T-helper 2 cell (primary cell): ENCODE data around the gene MYO9B.
"Not testable (repeated sequence)": the region's sequence is repeated elsewhere in the genome, so short reads cannot be mapped to it uniquely, and the experiment has no call there.

Source experiments
- DNase-seq, 5 experiments: peaks; one replicate each; pipeline versions ENCODE4 v3.0.0 to v3.0.0-alpha.2; 2012 to 2022

The MYO9B gene

DNA sequence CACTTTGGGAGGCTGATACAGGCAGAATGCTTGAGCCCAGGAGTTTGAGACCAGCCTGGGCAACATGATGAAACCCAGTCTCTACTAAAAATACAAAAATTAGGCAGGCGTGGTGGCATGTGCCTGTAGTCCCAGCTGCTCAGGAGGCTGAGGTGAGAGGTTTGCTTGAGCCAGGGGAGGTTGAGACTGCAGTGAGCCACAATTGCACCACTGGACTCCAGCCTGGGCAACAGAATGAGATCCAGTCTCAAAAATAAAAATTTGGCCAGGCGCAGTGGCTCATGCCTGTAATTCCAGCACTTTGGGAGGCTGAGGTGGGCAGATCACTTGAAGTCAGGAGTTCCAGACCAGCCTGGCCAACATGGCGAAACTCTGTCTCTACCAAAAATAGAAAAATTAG, 19.1 kb downstream of the MYO9B start:
- DNase-seq = not testable (repeated sequence)

DNA sequence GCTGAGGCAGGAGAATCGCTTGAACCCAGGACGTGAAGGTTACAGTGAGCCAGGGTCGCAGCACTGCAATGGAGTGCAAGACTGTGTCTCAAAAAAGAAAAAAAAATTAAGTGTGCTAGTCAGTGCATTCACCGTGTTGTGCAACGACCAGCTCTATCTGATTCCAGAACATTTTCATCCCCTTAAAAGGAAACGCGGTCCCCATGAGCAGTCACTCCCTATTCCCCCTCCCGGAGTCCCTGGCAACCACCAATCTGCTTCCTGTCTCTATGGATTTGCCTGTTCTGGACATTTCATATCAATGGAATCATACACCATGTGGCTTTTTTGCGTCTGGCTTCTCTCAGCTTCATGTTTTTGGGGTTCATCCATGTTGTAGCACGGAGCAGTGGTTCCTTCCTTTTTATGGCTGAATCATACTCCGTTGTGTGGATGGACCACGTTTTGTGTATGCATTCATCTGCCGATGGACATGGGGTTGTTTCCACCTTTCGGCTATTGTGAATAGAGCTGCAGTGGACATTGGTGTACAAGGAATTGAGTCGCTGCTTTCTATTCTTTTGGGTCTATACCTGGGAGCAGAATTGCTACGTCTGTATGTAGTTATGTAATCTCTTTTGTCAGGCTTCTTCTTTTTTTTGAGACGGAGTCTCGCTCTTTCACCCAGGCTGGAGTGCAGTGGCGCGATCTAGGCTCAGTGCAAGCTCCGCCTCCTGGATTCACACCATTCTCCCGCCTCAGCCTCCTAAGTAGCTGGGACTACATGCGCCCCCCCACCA, 19.8 kb downstream of the MYO9B start:
- DNase-seq = no peak

DNA sequence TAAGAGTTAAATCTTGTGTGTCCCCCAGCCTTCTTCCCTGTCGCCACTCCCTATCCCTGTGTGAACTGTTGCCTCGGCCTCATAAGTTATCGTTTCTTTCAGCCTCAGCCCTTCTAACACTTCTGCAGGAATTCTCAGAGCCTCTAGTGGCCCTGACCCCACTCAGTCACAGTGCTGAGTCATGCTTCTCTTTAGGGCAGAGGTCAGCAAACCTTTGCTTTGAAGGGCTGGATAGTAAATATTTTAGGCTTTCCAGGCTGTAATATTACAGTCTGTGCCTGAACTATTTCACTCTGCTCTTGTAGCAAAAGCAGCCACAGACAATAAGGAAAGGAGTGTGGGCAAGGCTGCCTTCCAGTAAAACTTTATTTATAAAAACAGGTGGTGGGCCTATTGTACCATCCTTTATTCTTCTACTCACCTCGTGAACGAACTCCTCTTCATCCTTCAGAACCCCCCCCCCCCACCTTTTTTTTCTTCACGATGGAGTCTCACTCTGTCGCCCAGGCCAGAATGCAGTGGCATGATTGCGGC, 22.1 kb downstream of the MYO9B start:
- DNase-seq = no peak

DNA sequence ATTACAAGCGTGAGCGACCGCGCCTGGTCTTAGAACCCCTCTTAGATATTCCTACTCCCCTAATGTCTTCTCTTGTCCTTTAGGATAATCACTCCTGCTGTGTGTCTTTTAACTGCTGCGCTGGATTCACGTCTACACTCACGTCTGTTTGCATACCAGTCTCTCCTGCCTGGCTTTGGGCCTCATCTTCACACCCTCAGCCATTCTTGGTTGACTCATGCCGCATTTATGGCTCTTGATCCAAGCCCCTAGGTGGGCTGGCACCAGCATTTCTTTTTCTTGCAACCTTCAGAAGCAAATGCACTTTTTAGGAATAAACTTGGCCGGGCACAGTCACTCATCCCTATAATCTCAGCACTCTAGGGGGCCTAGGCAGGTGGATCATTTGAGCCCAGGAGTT, 22.7 kb downstream of the MYO9B start:
- no peak for DNase-seq

DNA sequence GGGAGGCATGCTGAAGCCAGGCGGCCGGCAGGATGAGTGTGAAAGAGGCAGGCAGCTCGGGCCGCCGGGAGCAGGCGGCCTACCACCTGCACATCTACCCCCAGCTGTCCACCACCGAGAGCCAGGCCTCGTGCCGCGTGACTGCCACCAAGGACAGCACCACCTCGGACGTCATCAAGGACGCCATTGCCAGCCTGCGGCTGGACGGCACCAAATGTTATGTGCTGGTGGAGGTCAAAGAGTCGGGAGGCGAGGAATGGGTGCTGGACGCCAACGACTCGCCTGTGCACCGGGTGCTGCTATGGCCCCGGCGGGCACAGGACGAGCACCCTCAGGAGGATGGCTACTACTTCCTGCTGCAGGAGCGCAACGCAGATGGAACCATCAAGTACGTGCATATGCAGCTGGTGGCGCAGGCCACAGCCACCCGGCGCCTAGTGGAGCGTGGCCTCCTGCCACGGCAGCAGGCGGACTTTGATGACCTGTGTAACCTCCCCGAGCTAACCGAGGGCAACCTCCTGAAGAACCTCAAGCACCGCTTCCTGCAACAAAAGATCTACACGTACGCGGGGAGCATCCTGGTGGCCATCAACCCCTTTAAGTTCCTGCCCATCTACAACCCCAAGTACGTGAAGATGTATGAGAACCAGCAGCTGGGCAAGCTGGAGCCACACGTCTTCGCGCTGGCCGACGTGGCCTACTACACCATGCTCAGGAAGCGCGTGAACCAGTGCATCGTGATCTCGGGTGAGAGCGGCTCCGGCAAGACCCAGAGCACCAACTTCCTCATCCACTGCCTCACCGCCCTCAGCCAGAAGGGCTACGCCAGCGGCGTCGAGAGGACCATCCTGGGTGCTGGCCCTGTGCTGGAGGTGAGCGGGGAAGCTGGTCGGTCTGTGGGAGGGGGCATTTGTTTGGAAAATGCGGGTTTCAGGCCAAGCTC, 26.4 kb downstream of the MYO9B start:
- no peak for DNase-seq

DNA sequence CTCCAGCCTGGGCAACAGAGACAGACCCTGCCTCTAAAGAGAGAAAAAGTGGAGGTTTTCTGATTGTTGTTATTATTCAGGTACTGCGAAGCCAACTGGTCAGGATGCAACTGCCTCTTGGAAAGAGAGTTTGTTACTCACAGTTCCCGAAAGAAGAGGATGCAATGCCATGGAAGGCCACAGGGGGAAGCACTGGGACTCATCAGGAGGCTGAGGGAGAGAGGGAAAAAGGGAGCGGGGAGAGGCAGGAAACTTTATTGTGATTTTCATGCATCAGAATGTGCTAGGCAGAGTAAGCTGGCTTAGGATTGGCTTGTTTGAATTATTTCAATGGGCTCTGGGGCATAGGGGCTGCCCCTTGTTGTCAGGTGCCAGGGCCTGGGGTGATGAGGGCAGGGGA, 27.6 kb downstream of the MYO9B start:
- peak in 1 of 5 experiments; percentile 5 for DNase-seq

DNA sequence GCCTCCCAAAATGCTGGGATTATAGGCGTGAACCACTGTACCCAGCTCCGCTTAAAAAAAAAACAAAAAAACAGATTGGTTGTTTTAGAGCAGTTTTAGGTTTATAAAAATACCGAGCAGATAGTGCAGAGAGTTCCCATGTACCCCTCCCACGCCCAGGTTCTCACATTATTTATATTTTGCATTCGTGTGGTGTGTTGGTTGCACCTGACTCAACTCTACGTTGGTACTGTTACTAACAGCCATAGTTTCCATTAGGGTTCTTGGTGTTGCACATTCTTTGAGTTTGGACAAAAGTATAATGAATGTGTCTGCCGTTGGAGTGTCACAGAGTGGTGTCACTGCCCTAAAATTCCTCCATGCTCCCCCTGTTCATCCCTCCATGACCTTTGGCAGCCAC, 29.1 kb downstream of the MYO9B start:
- no peak for DNase-seq

DNA sequence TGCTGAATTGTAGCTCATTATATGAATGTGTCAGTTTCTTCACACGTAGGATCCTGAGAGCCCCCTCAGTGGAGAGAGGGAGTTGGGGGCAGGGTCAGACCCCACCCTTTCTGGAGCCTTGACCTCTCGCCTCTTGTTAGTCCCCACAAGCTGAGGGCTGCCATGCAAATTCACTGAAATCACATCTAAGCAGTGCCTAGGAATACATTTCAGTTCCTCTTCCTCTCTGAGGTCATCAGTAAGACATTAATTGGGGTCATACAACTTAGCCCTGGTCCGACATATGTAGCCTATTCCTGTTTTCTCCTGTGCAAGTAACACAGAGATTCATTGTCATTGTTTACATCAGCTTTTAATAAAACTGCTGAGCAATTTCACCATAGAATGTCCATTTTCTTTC, 30.0 kb downstream of the MYO9B start:
- DNase-seq = no peak

DNA sequence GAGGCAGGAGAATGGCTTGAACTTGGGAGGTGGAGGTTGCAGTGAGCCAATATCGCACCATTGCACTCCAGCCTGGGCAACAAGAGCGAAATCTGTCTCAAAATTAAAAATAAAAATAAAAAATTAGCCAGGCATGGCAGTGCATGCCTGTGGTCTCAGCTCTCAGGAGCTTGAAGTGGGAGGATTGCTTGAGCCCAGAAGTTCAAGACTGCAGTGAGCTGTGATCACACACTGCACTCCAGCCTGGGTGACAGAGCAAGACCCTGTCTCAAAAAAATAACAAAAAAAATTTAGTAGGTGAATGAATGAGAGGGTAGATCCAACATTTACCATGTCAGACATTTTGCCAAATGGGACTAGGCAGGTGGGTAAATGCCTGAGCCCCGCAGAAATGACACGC, 31.4 kb downstream of the MYO9B start:
- not testable (repeated sequence) for DNase-seq

DNA sequence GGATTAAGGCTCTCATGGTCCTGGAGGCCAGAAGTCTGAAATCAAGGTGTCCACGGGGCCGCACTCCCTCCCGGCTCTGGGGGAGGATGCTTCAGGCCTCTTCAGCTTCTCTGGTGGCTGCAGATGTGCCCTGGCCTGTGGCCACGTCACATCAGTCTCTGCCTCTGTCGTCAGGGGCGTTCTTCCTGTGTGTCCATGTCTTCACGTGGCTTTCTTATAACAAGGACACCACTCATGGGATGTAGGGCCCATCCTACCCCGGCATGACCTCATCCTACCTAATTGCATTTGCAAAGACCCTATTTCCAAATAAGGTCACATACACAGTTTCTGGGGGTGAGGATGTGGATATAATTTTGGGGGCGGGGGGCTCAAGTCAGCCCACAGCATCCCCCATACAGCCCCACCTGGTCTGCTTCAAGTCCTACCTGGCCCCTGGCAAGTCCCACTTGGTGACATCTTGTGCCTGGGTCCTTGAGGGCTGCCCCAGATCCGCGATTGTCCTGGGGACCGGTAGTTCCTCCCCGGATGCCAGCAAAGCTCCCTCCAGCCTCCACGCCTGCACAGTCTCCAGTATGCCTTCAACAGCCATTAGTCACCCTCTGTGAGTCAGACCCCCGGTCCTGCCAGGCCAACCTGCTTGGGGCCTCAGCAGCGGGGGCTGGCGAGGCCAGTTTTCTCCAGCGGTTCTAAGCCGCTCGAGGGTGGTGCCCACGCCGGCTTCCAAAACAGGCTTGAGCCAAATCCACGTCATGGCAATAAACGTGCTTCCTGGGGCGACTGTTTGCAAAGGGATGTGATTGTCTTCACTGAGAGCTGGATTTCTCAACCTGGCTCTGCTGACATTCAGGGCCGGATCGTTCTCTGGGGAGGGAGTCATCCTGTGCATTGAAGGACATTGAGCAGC, 32.2 kb downstream of the MYO9B start:
- DNase-seq = no peak

DNA sequence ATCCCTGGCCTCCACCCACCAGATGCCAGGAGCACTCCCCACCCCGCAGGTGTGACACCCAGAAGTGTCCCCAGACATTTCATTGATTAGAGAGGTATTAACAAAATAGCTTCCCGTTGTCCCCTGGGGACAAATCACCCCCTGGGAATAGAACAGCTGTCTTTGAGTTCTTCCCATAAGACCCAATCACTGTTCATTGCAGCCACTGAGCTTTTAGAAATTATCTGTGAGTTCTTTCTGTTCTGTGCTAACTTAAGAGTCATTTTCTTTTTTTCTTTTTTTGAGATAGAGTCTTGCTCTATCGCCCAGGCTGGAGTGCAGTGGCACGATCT, 32.8 kb downstream of the MYO9B start:
- DNase-seq = no peak

DNA sequence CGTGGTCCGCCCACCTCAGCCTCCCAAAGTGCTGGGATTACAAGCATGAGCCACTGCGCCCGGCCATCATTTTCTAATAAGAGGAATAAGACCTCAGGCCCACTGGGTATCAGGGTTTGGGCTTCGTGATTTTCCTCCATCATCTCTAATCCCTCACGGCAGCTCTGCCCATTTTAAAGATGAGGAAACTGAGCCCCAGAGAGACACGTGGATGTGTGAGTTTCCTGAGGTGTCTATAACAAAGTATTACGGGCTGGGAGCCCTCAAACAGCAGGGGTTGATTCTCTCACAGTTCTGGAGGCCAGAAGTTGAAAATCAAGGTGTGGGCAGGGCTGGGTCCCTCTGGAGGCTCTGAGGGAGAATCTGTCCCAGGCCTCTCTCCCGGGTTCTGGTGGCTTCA, 33.7 kb downstream of the MYO9B start:
- no peak for DNase-seq

DNA sequence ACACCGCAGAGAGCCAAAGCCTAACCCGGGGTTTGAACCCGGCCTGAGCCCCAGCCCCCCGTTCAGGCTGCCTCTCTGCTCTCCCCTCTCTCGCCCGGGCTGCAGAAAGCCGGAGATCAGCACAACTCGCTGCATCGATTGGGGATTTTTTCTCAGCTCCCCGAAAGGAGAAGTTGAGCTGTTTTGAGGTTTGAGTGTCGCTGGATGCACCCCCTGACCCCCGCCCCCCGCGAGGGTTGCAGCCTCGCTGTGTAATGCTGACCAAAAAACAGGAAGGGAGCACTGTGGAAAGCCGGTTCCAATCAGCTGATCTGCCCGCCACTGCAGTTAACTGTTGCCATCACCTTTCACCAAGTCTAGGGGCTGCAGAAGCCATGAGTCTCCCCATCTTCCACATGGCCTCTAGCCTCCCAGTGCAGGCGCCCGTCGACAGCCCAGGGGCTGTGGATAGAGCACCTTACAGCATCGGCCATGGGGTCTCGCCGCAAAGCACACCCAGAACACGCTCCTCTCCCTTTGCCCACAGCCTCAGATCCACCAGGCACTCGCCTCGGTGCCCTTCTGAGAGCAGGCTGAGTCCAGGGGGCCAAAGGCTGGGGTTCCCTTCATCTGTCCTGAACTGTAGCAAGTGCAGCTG, 34.5 kb downstream of the MYO9B start:
- DNase-seq = no peak

DNA sequence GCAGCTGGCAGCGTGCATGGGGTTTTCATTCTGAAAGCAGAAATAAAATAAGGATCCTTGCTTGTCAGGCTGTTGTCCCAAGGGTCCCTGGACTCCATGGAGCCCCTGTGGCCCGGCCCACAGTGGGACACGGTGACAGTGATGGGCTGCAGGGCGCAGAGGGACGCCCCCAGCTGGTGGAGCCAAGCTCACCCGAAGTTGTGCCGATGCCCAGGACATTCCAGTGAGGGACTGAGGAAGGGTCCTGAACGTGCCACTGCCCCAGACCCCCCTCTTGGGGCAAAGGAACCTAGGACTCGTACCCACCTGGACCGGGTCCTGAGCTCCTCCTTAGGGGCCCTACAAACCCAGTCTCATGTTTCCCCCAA, 35.0 kb downstream of the MYO9B start:
- no peak for DNase-seq

DNA sequence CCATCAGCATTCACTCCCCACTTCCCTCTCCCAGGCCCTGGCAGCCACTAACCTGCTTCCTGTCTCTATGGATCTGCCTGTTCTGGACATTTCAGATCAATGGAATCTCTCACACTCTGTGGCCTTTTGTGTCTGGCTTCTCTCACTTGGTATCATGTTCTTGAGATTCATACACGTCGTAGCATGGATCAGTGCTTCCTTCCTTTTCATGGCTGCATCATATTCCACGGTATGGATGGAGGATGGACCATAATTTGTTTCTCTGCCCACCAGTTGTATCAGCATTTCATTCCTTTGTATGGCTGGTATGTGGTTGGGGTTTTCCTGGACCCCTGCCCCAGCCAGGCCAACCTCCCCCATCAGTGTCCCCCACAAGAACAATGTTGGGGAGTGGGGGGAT, 36.2 kb downstream of the MYO9B start:
- no peak for DNase-seq

DNA sequence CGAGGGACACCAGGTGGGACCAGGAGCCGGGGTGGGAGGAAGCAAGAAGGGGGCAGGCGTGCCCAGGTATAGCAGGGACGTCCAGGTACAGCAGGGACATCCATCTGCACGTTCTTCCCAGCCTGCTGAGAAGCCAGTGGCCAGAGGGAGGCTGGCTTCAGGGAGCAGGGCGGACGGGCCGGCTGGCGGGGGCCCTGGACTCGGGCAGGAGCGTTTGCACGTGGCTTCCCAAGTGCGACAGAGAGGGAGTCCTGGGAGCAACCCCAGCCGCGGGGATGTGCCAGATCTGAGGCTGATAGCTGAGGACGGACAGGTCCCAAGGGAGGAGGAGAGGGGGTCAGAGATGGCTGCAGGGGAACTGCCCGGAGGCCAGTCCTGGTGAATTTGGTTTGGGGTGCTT, 36.7 kb downstream of the MYO9B start:
- no peak for DNase-seq

DNA sequence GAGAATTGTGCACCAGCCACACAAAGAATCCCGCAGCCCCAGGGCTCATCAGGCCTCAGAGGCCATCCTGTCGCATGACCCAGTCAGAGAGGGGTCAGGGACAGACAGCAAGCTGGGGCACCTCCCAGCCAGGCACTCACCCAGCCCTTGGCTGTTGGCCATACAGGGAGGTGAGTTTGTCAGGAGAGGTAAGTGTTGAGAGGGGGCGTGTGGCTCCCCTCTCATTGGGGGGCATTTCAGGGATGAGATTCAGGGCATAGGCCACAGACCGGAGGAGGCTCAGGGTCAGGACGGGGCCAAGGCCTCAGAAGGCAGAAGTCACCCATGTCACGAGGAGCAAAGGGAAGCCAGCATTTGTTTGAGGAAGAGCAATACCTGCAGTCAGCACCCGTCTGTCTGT, 37.1 kb downstream of the MYO9B start:
- no peak for DNase-seq

DNA sequence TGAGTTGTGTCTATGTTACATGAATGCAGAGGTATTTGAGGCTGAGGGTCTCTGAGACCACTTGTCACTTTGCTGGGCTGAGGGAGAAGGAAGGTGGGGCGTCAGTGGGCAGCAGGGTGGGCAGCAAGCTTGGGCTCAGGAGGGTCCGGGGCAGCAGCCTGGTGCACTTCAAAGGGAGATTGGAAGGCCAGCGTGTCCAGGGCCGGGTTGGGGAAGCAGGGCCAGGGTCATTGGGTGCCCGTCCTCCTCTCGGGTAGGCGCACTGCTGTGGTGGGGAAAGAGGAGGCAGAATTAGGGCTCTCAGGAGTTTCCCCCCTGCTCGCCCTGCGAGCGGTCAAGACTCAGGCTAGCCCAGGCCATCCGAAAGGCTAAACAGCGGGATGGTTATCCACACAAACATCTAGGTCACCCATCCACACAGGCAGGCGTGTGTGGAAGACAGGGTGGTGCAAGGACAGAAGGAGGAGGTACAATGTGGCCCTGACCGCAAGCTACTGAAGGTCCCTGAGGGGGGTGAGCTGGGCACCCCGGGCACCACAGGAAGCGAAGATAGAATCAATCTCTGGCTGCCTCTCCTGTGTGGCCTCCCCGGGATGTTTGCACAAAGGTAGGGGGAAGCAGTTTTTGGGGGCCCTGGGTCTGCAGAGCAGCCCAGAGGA, 37.7 kb downstream of the MYO9B start:
- no peak for DNase-seq

DNA sequence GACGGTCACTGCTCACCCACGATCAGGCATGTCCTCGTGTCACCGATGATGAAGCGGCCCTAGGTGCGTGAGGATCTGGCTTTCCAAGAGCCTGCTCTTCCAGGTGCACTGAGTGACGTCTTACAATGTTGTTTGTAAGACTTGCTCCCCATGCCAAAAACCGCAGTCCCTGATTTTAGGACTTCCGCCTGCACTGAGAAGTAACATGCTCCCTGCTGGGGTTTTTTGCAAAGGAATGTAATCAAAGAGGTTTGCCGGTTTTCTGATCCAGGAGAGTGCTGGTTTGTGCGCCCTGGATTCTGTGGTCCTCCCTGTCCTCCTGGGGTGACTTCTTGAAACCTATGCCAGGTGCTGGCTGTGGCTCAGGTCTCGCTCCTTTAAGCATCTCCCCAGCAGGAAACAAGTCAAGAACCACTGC, 38.8 kb downstream of the MYO9B start:
- no peak for DNase-seq

DNA sequence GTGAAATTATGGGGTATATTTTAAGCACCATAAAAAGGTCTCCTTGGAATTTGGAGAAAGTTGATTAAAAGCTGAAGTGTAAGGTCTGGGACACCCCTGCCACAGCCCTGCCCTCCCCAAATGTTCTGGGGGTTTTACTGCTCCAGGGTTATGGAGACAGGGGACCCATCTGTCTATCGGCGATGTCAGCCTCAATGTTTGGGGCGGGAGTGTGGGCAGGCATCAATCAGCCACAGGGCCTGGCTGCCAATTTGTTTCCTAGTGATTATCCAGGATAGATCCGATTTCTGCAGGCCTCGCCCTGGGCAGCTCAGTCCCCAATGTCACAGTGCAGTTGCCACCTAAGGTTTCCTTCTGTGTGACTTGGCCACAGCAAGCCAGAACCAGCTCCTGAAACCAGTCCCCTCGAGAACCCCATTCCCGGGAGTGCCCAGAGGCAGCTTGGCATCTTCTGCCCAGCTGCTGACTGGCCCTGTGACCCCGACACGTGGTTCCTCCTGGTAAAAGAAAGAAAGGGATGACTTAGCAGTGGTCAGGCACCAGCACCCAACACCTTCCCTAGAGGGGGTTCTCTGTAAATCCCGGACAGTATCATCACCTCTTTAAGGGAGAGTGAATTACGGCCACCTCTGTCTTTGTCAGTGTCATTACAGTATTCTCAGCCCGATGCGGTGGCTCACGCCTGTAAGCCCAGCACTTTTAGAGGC, 41.6 kb downstream of the MYO9B start:
- no peak for DNase-seq

DNA sequence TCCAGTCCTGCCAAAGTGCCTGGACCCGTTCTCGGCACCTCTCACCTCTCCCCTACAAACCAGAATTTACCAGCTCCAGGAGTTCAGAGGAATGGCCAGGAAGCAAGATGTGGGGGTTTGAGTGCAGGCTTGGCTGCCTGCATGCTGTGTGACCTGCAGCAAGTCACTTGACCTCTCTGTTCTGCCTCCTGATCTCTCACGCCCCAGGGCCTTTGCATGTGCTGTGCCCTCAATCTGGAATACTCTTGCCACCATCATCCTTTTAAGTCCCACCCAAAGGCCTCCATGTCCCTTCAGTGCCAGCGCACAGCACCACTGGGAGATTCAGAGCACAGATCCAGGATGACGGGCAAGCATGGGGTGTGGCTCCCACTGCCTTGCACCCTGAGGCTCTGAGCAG, 43.4 kb downstream of the MYO9B start:
- DNase-seq = no peak
